Panc1 (cell line): ENCODE data around the gene KPNA4. TPM values are rescaled to one million over a fixed set of nuclear protein-coding genes. Genes with fewer than 3 reads are reported as not detected.

Experiments used
- ATAC-seq: fragments of 200-7000 bp; cut with Tn5 transposase; 2 replicates; pipeline ENCODE4 v1.9.1; 2020; ENCODE audit warnings: mild to moderate bottlenecking, moderate library complexity
- BruUV-seq: library from RNA; stranded (reverse); fragments of 400-500 nt; replicated peaks from 2 replicates; lab custom pipeline; 2021; lab: Mats Ljungman, UMichigan
- CTCF ChIA-PET: fragments of 300-600 bp; sonication (Branson Sonifier 250); formaldehyde crosslinking; loops from one replicate; lab custom pipeline; 2022; ENCODE audit warnings: antibody characterized with exemption; lab: Charles Lee
- POLR2A ChIA-PET: fragments of 300-600 bp; sonication (Branson Sonifier 250); formaldehyde crosslinking; loops from one replicate; lab custom pipeline; 2022; ENCODE audit warnings: antibody characterized with exemption; lab: Charles Lee
- DNase-seq: peaks from one replicate; pipeline ENCODE4 v3.0.0-alpha.2; 2010; ENCODE audit warnings: low read depth, low spot score
- H3K27ac ChIP-seq: 2 replicates; pipeline ENCODE4 v1.5.1; 2011; ENCODE audit warnings: mild to moderate bottlenecking, low read length, inconsistent platforms
- H3K27me3 ChIP-seq: fragments of 200-500 bp; sonication (Bioruptor generic); 2 replicates; pipeline ENCODE4 v1.6.0; 2014; ENCODE audit warnings: low read length, inconsistent platforms; ENCODE audit not compliant: control insufficient read depth, insufficient read depth
- H3K36me3 ChIP-seq: fragments of 200-500 bp; sonication (Bioruptor generic); 2 replicates; pipeline ENCODE4 v1.5.1; 2014; ENCODE audit warnings: inconsistent platforms, mild to moderate bottlenecking, low read length, moderate library complexity; ENCODE audit not compliant: control insufficient read depth, insufficient read depth
- H3K4me1 ChIP-seq: 2 replicates; pipeline ENCODE4 v1.5.1; 2011; ENCODE audit warnings: inconsistent platforms, mild to moderate bottlenecking, low read length, moderate library complexity; ENCODE audit not compliant: control insufficient read depth, insufficient read depth
- H3K4me3 ChIP-seq, 2 experiments: 2 replicates each; pipeline ENCODE4 v1.5.1; 2011 to 2012; ENCODE audit warnings: low read depth in 2 of 2, low read length in 2 of 2, mild to moderate bottlenecking in 2 of 2, inconsistent platforms in 1 of 2, moderate library complexity in 1 of 2
- H3K9me3 ChIP-seq: fragments of 200-500 bp; sonication (Bioruptor generic); 2 replicates; pipeline ENCODE4 v1.5.1; 2014; ENCODE audit warnings: low read depth, mild to moderate bottlenecking, inconsistent platforms, low read length, moderate library complexity; ENCODE audit not compliant: control insufficient read depth, insufficient read depth
- CTCF ChIP-seq: fragments of 450-650 bp; IDR thresholded peaks from 2 replicates; pipeline ENCODE4 v1.5.1; 2017; ENCODE audit warnings: mild to moderate bottlenecking
- POLR2AphosphoS5 ChIP-seq: IDR thresholded peaks from 2 replicates; pipeline ENCODE4 v1.6.1; 2012; ENCODE audit warnings: mild to moderate bottlenecking, low read depth, low read length, moderate library complexity
- SIN3A ChIP-seq: IDR thresholded peaks from 2 replicates; pipeline ENCODE4 v1.6.1; 2012; ENCODE audit warnings: low read depth, mild to moderate bottlenecking, low read length, moderate library complexity, borderline replicate concordance; ENCODE audit not compliant: insufficient read depth
- TCF7L2 ChIP-seq: IDR thresholded peaks from 2 replicates; pipeline ENCODE4 v1.6.1; 2011; ENCODE audit warnings: mild to moderate bottlenecking, low read depth, low read length, inconsistent platforms
- in situ Hi-C: cut with HindIII; loops from 2 replicates; pipeline ENCODE4 v1.10.0; 2016; ENCODE audit warnings: low sequenced_read_pairs, low pct_unique_long_range_greater_than_20kb
- intact Hi-C: fragments of 100-400 bp; cut with micrococcal nuclease; formaldehyde crosslinking; loops from one replicate; pipeline ENCODE4 v1.10.0; 2022; ENCODE audit not compliant: unreplicated experiment
- total RNA-seq: library from RNA; stranded (reverse); gene quantifications from one replicate; pipeline ENCODE4 v1.2.1, GENCODE V29; 2021; ENCODE audit not compliant: unreplicated experiment
- TF ChIP-seq, protein P1 (sequence below), 2 experiments: IDR thresholded peaks; 2 replicates each; pipeline ENCODE4 v1.6.1; 2011 to 2012; ENCODE audit warnings: low read depth in 2 of 2, control low read depth in 1 of 2, low read length in 1 of 2, mild to moderate bottlenecking in 1 of 2, moderate library complexity in 1 of 2; ENCODE audit not compliant: insufficient read depth in 1 of 2

Gene KPNA4
- total RNA-seq, 1 experiment from 2014 or later = 84.4 TPM

DNA sequence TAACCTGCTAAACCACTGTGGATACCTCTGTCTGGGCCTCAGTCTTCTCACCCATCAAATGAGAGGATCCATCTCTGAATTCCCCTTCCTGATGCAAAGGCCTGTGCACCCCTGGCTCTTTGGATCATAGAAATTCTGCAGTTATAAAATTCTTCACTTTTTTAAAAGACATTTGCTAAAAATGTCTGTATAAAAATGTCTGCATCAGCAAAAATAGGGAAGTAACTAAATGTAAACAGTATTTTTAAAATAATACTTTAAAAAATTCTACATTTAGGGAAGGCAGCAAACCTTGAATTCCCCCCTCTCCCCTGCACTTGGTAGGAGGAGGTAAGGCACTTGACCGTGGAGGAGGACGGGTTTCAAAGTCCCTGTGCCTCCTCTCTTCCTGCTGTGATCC lies 90.2 kb downstream of the KPNA4 start:
- CTCF ChIA-PET = no interaction called here
- ATAC-seq = no peak
- TF ChIP-seq CTCF = no peak
- no peak for TF ChIP-seq SIN3A
- no peak for TF ChIP-seq POLR2AphosphoS5
- no peak for TF ChIP-seq TCF7L2
- TF ChIP-seq, protein P1, sequence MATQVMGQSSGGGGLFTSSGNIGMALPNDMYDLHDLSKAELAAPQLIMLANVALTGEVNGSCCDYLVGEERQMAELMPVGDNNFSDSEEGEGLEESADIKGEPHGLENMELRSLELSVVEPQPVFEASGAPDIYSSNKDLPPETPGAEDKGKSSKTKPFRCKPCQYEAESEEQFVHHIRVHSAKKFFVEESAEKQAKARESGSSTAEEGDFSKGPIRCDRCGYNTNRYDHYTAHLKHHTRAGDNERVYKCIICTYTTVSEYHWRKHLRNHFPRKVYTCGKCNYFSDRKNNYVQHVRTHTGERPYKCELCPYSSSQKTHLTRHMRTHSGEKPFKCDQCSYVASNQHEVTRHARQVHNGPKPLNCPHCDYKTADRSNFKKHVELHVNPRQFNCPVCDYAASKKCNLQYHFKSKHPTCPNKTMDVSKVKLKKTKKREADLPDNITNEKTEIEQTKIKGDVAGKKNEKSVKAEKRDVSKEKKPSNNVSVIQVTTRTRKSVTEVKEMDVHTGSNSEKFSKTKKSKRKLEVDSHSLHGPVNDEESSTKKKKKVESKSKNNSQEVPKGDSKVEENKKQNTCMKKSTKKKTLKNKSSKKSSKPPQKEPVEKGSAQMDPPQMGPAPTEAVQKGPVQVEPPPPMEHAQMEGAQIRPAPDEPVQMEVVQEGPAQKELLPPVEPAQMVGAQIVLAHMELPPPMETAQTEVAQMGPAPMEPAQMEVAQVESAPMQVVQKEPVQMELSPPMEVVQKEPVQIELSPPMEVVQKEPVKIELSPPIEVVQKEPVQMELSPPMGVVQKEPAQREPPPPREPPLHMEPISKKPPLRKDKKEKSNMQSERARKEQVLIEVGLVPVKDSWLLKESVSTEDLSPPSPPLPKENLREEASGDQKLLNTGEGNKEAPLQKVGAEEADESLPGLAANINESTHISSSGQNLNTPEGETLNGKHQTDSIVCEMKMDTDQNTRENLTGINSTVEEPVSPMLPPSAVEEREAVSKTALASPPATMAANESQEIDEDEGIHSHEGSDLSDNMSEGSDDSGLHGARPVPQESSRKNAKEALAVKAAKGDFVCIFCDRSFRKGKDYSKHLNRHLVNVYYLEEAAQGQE (IDR thresholded peaks at IDR 0.05; ENCODE audit: insufficient read depth in 1 of 2, low read depth in 2 of 2, low read length in 1 of 2) = no peak
- in situ Hi-C loops (no loop called here), intact Hi-C loops (no loop called here)
- Histone ChIP-seq H3K4me3 (no peak overlapping the region), H3K36me3 (no peaks in the 10 kb centered on the region), H3K27ac (no peak overlapping the region), H3K9me3 (no peaks in the 10 kb centered on the region), H3K4me1 (no peaks in the 10 kb centered on the region), H3K27me3 (no peaks in the 10 kb centered on the region; the same call in 1 of the 2 replicates)
- no peak for DNase-seq
- BruUV-seq = no TSS peak
- POLR2A ChIA-PET = no interaction called here

GRCh38 chr3:160474416-160474838 lies 90.9 kb downstream of the KPNA4 start:
- no peak for ATAC-seq
- intact Hi-C loops = no loop called here

More at GRCh38 chr3:160474416-160474838, 90.9 kb downstream of the KPNA4 start:
- H3K4me1 ChIP-seq = no peaks in the 10 kb centered on the region
- H3K4me3 ChIP-seq = no peak overlapping the region
- ChIA-PET POLR2A (interaction anchor here (0.6 kb wide), 1 partner anchor 94 kb away, joined by 6 read pairs; no protein-coding TSS in a partner anchor), CTCF (no interaction called here)
- no peak overlapping the region for H3K27ac ChIP-seq
- no peaks in the 10 kb centered on the region for H3K9me3 ChIP-seq
- in situ Hi-C loops = no loop called here
- BruUV-seq = no TSS peak
- DNase-seq = no peak
- H3K36me3 ChIP-seq = no peaks in the 10 kb centered on the region
- H3K27me3 ChIP-seq = no peaks in the 10 kb centered on the region; the same call in 1 of the 2 replicates
- TF ChIP-seq CTCF (no peak), POLR2AphosphoS5 (no peak), TCF7L2 (no peak), SIN3A (no peak)
- TF ChIP-seq, protein P1 (IDR thresholded peaks at IDR 0.05; ENCODE audit: insufficient read depth in 1 of 2, low read depth in 2 of 2, low read length in 1 of 2) = no peak
